Prostate gland (tissue), 2 donors: ENCODE data around the gene ADGRG6. TPM values are rescaled to one million over a fixed set of nuclear protein-coding genes. Genes with fewer than 3 reads are reported as not detected.

ENCODE experiments used
- DNase-seq: peaks from one replicate; pipeline ENCODE4 v3.0.0-alpha.2; 2019; ENCODE audit warnings: low spot score
- H3K27ac ChIP-seq, 2 donors: fragments of 200-600 bp; sonication (generic); 2 replicates each; pipeline ENCODE4 v1.5.1; 2017 to 2019
- H3K27me3 ChIP-seq: fragments of 200-600 bp; sonication (generic); replicated peaks from 2 replicates; pipeline ENCODE4 v1.5.1; 2019; ENCODE audit not compliant: insufficient read depth
- H3K36me3 ChIP-seq, 2 donors: fragments of 200-600 bp; sonication (generic); 1 replicate in 1 of 2; 2 replicates in 1 of 2; pipeline versions ENCODE4 v1.5.1 to v1.8.1; 2017 to 2019
- H3K4me1 ChIP-seq: fragments of 200-600 bp; sonication (generic); replicated peaks from 2 replicates; pipeline ENCODE4 v1.5.1; 2019
- H3K4me3 ChIP-seq, 2 donors: fragments of 200-600 bp; sonication (generic); 2 replicates each; pipeline ENCODE4 v1.5.1; 2017 to 2019
- H3K9me3 ChIP-seq: fragments of 200-600 bp; sonication (generic); 2 replicates; pipeline ENCODE4 v1.5.1; 2017
- POLR2A ChIP-seq: fragments of 450-650 bp; IDR thresholded peaks from one replicate; pipeline ENCODE4 v1.6.1; 2016; ENCODE audit warnings: antibody characterized with exemption, mild to moderate bottlenecking
- POLR2AphosphoS5 ChIP-seq: sonication (generic); formaldehyde crosslinking; IDR thresholded peaks from one replicate; pipeline ENCODE4 v1.6.1; 2017; ENCODE audit warnings: antibody characterized with exemption
- WGBS: methylation state at CpG from one replicate; pipeline ENCODE4 v1.1.5; 2018; 5-methylcytosine and 5-hydroxymethylcytosine counted together
- intact Hi-C: fragments of 100-400 bp; cut with DNase I; formaldehyde crosslinking; loops from one replicate; pipeline ENCODE4 v1.14.2; 2022
- total RNA-seq, 2 donors: library from RNA; depleted of rRNA; stranded (reverse); fragments of >200 nt; gene quantifications; one replicate each; pipeline ENCODE4 v1.1.0, GENCODE V29; 2016
- TF ChIP-seq, protein P1 (sequence below), 4 experiments: fragments of 200-600 bp in 2 of 4; fragments of 450-650 bp in 2 of 4; sonication (generic) in 2 of 4; IDR thresholded peaks; 1 replicate in 3 of 4; 2 replicates in 1 of 4; pipeline ENCODE4 v1.5.1; 2016 to 2019; ENCODE audit warnings: antibody characterized with exemption in 4 of 4, mild to moderate bottlenecking in 2 of 4, moderate library complexity in 2 of 4

ADGRG6 gene
- total RNA-seq, 2 donors from 2014 or later = 13.5 to 18.0 TPM

DNA sequence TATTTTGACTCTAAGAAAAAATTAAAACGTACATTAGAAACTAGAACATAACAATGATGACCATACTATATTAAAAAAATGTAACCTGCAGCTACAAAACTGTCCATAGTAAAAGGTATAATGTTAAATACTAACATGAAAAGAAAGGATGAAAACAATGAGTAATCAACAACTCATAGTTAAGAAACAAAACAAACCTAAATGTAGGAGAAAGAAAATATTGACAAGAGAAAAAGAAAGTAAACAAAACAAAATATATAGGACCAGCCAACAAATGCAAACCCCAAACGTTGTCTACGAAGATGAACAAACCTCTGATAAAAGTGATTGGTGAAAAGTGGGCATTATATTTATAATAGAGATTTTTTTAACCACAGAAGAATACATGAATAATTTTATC is 41.1 kb upstream of the ADGRG6 start:
- H3K27me3 ChIP-seq = no peaks in the 10 kb centered on the region
- no peak overlapping the region for H3K4me3 ChIP-seq
- 79% methylated on average over 3 of the region's 3 CpGs for WGBS
- H3K4me1 ChIP-seq = no peaks in the 10 kb centered on the region
- H3K9me3 ChIP-seq = no peaks in the 10 kb centered on the region
- no peaks in the 10 kb centered on the region for H3K36me3 ChIP-seq
- H3K27ac ChIP-seq = no peak overlapping the region
- intact Hi-C loops = no loop called here
- no peak for DNase-seq
- TF ChIP-seq POLR2A = no peak
- TF ChIP-seq, protein P1, sequence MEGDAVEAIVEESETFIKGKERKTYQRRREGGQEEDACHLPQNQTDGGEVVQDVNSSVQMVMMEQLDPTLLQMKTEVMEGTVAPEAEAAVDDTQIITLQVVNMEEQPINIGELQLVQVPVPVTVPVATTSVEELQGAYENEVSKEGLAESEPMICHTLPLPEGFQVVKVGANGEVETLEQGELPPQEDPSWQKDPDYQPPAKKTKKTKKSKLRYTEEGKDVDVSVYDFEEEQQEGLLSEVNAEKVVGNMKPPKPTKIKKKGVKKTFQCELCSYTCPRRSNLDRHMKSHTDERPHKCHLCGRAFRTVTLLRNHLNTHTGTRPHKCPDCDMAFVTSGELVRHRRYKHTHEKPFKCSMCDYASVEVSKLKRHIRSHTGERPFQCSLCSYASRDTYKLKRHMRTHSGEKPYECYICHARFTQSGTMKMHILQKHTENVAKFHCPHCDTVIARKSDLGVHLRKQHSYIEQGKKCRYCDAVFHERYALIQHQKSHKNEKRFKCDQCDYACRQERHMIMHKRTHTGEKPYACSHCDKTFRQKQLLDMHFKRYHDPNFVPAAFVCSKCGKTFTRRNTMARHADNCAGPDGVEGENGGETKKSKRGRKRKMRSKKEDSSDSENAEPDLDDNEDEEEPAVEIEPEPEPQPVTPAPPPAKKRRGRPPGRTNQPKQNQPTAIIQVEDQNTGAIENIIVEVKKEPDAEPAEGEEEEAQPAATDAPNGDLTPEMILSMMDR (IDR thresholded peaks at IDR 0.05) = no peak
- no peak for TF ChIP-seq POLR2AphosphoS5

DNA sequence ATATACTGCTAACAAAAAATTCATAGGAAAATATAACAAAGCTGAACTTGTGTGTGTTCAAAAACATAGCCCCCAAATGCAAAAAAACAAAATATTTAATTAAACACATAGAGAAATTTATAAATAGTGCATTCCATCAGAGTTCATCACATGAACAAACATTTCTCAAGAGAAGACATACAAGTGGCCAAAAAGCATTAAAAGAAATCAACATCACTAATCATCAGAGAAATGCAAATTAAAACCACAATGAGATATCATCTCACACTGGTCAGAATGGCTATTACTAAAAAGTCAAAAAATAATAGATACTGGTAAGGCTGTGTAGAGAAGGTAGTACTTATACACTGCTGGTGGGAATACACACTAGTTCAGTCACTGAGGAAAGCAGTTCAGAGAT is 39.6 kb upstream of the ADGRG6 start:
- Histone ChIP-seq H3K9me3 (no peaks in the 10 kb centered on the region), H3K27ac (no peak overlapping the region), H3K27me3 (no peaks in the 10 kb centered on the region), H3K36me3 (no peaks in the 10 kb centered on the region), H3K4me1 (no peaks in the 10 kb centered on the region), H3K4me3 (no peak overlapping the region)
- TF ChIP-seq, protein P1 (IDR thresholded peaks at IDR 0.05) = no peak
- TF ChIP-seq POLR2A (no peak), POLR2AphosphoS5 (no peak)
- intact Hi-C loops = no loop called here
- no peak for DNase-seq

DNA sequence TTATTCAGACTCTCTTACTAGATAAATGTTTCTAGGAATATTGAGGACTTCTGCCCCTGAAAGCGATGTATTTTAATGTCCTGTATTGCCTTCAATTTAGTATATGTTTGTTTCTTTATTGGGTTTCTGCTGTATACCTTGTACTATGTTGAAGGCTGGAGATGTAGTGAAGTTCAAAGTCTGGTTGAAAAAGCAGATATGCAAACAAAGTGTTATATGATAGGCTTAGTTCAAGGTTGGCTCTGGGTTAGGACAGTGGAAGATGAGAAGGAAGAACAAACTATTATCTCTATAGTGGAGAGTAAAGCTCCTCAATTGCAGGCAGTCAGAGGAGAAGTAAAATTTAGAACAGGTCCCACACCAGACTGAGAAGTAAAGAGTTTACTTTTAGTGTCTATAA is 36.3 kb upstream of the ADGRG6 start:
- Histone ChIP-seq H3K27ac (no peak overlapping the region), H3K36me3 (no peaks in the 10 kb centered on the region), H3K4me1 (no peaks in the 10 kb centered on the region), H3K4me3 (no peak overlapping the region), H3K27me3 (no peaks in the 10 kb centered on the region), H3K9me3 (no peaks in the 10 kb centered on the region)
- DNase-seq = no peak
- no peak for TF ChIP-seq POLR2A
- TF ChIP-seq, protein P1 (IDR thresholded peaks at IDR 0.05) = no peak
- no peak for TF ChIP-seq POLR2AphosphoS5
- 95% methylated on average over 1 of the region's 1 CpG for WGBS
- intact Hi-C loops = no loop called here

DNA sequence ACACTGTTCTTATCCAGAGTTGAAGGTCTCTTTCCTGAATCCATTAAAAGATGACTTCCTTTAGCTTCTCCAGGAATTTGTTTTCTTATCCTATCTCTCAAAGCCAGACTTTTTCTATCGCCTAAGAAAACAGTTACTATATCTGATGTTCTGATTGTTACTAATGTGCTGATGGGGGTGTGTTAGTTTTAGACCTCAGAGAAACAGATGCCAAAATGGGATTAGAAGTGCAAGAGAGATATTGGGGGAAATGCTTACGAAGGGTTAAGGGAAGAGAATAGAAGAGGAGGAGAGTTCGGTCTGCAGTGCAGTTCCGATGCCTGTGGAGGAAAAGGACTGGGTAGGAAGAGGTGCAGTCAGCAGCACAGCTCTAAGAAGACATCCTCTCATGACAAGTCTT is 35.7 kb upstream of the ADGRG6 start:
- intact Hi-C loops = no loop called here
- no peak for TF ChIP-seq POLR2AphosphoS5
- TF ChIP-seq, protein P1 (IDR thresholded peaks at IDR 0.05) = no peak
- TF ChIP-seq POLR2A = no peak
- H3K9me3 ChIP-seq = no peaks in the 10 kb centered on the region
- WGBS = 84% methylated on average over 4 of the region's 4 CpGs
- no peaks in the 10 kb centered on the region for H3K27me3 ChIP-seq
- H3K4me1 ChIP-seq = no peaks in the 10 kb centered on the region
- H3K36me3 ChIP-seq = no peaks in the 10 kb centered on the region
- DNase-seq = no peak
- H3K4me3 ChIP-seq = no peak overlapping the region
- no peak overlapping the region for H3K27ac ChIP-seq

DNA sequence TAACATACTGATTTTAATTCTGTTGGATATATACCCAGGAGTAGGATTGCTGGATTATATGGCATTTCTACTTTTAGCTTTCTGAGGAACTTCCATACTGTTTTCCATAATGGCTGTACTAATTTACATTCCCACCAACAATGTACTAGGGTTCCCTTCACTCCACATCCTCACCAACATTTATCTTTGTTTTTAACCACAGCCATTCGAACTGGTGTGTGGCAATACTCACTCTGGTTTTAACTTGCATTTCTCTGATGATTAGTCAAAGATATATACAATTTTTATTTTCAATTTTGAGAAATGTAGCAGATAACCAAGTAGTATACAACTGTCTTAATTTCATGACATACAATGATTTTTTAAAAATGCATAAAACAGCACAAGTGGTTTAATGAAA is 30.3 kb upstream of the ADGRG6 start:
- TF ChIP-seq, protein P1 (IDR thresholded peaks at IDR 0.05) = no peak
- no peak for TF ChIP-seq POLR2A
- TF ChIP-seq POLR2AphosphoS5 = no peak
- no peak for DNase-seq
- Histone ChIP-seq H3K4me3 (no peak overlapping the region), H3K9me3 (no peaks in the 10 kb centered on the region), H3K27me3 (no peaks in the 10 kb centered on the region), H3K36me3 (no peaks in the 10 kb centered on the region), H3K27ac (no peak overlapping the region), H3K4me1 (no peaks in the 10 kb centered on the region)
- intact Hi-C loops = no loop called here
- WGBS = 77% methylated on average over 1 of the region's 1 CpG
